CD4-positive, alpha-beta T cell treated with Interleukin-12 subunit alpha and Interleukin-12 subunit beta, for 1 hour (primary cell): Measurements from ENCODE around the gene KPNB1.

Experiments
- DNase-seq: peaks from one replicate; pipeline ENCODE4 v3.0.0-alpha.2; 2020

The KPNB1 gene

GRCh38 chr17:47698749-47699535 lies 49.2 kb downstream of the KPNB1 start:
- peak; percentile 83 for DNase-seq

GRCh38 chr17:47699536-47699840 lies 49.8 kb downstream of the KPNB1 start:
- no peak for DNase-seq

GRCh38 chr17:47700471-47701449 lies 51.0 kb downstream of the KPNB1 start:
- no peak for DNase-seq

GRCh38 chr17:47701608-47702007 lies 51.9 kb downstream of the KPNB1 start:
- no peak for DNase-seq

DNA sequence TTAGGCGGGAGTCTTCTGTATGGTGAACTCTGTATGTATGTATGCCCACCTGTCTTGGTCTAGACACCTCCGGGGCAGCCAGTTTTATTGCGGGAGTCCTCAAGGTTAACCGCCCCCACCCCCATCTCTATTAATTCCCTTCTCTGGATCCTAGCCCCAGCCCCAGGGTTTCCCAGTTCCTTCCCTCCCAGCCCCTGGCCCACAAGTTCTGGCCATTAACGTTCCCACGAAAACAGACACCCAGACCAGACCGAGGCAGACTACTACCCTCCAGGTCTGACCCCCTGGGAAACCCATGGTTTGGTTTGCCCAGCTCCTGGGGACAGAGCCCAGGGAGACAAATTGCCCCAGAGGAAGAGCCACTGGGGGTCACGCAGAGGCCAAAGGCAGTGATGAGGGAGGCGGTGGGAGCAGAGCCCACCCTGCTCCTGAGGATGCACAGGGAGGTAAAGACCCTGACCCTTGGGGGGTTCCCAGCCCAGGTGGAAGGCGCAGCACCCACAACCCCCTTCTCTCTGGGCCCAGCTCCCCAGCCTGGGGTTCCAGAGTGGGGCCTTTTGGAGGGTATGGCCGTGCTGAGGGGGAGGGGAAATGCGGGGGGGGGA lies 52.8 kb downstream of the KPNB1 start:
- no peak for DNase-seq

DNA sequence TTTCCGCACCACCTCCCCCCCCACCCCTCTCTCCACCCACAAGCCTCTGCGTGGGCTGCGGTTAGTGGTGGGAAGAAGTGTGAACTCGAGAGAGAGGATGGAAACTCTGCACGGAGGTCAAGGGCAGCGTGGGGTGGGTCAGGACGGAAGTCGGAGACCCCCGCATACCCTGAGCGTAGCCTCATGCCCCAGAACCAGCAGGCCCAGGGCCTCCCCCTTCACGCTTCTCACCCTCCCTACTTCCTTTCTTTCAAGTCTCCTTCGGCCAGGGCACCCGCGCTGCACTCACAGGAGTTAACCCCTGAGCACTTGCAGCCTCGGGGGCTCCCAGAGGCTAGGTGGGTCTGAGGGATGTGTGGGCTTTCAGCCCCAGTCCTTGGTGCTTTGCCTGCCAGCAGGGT lies 53.5 kb downstream of the KPNB1 start:
- DNase-seq: peak; percentile 54

DNA sequence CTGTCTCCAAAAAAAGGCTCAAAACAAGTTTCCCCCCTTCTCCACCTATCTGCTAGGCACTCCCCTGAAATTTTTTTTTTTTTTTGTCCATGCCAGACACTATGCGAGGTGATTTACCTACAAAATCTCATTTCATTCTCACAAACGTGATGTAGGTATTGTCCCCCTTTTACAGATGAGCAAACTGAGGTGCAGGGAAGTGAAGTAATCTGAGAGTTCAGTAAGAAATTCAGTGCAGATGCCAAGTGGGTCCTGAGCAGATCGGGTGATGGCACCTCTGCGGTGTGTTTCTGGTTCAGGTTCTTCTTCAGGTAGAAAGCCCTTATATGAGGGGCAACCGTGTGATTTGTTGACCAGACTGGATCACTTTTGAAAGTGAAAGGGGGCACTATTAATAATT lies 54.0 kb downstream of the KPNB1 start:
- DNase-seq: no peak

DNA sequence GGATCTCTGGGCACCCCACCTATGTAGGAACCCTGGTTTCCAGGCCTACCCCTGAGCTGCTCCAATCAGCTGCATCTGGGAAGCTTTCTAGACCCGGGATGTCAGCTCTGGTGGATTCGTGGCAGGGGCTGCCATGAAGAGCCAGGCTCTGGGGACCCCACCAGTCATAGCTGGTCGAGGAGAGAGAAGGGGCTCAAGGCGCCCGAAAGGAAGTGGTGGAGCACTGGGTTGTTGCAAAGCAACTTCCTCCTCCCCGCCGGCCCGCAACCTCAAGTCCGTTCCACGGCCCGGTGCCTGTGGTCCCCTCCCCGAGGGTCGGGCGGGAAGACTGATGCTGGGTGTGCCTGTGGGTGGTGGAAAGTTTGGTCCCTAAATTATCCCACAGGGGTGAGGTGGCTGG lies 54.4 kb downstream of the KPNB1 start:
- DNase-seq: no peak

GRCh38 chr17:47704736-47705135 lies 55.0 kb downstream of the KPNB1 start:
- DNase-seq: no peak

DNA sequence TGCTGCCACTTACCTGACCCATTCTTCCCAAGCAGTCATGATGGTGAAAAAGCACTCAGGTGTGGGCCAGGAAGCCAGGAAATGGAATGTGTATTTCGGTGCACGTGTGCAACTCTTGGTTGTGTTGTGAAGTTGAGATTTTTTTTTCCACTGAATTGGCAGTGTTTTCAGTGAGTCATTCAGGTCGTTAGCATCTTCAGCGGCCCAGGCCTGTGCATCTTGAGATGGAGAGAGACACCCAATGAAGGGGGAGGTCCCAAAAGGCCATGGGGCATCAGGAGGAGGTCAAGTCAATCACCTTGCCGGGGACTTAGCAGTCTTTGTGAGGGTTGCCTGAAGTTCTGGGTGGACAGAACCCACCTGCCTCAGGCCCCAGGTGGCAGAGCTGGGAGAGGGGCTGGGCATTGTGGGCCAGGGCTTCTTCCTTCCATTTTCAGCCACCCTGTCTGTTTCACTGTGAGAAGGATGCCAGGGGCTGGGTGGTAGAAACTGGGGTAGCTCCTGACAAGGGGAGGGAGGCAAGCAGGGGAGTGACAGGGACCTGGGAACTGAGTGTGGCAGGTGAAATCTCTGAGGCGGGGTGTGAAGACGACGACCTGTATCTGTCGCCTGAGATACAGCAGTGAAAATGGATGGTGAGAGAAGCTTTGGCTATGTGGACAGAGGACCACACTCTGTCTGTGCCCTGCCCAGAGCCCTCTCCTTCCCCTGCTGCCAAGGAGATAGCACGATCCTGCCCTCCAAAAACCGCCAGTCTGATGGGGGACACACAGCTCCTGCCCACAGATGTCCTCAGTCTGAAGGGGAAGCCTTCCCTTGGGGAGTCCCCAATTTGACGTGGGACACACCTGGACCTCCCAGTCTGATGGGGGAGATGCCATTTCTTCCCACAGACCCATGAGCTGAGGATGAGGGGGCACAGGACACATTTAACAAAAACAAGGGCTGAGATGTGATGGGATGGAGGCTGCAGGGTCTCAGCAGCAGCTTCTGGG lies 56.1 kb downstream of the KPNB1 start:
- DNase-seq: no peak

DNA sequence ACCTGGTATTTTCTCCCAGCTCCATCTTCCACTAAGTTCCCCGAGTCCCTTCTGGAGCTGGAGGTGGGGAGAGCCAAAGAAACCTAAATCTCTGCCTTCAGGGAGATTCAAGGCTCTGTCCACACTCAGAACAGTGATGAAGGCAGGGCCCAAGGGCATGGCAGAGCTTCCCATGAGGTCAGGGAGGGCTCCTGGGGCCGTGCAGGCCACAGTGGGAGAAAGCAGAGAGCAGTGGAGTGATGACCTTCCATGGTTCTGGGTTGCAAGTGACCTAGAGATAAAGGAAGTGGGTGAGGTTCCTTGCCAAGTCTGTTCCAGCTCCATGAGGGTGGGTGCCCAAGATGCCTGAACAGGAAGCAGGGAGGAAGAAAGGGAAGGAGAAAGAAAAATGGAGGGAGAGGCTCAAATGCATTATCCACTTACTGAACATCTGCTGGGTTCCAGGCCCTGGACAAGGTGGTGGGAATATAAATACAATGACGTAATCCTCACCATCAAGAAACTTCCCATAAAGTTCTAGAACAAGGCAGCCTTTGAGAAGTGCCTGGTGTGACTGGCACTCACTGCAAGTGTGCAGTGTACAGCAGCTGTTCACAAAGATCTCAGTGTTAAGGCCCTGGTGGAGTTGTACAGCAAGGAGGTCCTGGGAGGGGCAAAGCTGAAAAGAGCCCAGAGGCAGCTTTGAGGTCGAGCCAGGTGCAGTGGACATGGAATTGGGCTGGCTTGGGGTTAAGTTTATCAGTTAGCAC lies 57.5 kb downstream of the KPNB1 start:
- DNase-seq: no peak

DNA sequence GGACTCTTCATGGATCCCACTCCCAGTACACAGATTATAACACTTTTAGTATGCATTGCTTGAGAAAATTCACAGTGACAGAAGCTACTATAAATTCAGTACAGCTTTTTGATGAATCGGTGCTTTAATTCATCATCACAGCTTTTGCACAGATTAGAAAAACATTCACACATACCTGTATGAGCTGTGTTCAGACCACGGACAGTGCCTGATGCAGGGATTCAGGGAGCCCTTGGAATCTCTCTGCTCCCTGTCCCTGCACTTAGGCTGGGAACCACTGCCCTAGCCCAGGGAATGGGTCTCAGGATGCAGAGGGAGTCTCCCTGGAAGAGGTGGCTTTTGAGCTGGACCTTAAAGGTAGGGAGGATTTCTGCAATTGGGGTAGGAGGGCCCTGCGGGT lies 58.2 kb downstream of the KPNB1 start:
- DNase-seq: no peak

GRCh38 chr17:47708312-47708863 lies 58.7 kb downstream of the KPNB1 start:
- no peak for DNase-seq

GRCh38 chr17:47708864-47709541 lies 59.3 kb downstream of the KPNB1 start:
- no peak for DNase-seq

- no peak for DNase-seq
These were observed 59.9 kb downstream of the KPNB1 start for GRCh38 chr17:47709594-47709993.

GRCh38 chr17:47711366-47712099 lies 61.8 kb downstream of the KPNB1 start:
- no peak for DNase-seq

DNA sequence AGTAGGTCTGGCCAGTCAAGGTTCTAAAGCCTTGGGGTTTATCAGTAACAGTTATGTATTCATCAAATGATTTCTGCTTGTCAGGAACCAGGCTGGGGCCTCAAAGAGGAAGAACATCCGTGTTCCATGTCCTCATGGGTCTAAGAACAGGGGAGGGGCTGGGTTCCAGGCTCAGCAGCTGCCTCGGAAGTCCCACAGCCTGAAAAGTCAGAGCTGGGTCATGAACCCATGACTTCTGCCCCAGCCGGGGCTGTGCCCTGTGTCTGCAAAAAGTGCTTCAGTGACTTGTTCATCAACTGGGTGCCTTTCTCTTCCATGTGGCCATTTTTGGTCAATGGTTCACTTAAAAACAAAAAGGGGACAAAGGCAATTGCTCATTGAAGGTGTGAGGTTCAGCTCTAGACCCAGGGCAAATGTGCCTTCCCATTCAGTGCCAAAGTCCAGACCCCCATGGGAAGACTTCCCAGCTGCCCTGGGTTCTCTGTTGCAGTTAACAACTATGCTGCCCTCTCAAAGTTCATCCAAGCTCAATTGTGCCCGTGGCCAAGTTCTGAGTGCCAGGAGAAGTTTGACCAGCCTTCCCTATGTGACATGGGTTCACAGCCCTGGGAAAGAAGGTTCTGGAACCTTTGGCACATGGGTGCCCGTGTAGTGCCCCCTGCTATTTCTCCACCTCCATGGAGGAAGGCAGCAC lies 62.8 kb downstream of the KPNB1 start:
- no peak for DNase-seq

DNA sequence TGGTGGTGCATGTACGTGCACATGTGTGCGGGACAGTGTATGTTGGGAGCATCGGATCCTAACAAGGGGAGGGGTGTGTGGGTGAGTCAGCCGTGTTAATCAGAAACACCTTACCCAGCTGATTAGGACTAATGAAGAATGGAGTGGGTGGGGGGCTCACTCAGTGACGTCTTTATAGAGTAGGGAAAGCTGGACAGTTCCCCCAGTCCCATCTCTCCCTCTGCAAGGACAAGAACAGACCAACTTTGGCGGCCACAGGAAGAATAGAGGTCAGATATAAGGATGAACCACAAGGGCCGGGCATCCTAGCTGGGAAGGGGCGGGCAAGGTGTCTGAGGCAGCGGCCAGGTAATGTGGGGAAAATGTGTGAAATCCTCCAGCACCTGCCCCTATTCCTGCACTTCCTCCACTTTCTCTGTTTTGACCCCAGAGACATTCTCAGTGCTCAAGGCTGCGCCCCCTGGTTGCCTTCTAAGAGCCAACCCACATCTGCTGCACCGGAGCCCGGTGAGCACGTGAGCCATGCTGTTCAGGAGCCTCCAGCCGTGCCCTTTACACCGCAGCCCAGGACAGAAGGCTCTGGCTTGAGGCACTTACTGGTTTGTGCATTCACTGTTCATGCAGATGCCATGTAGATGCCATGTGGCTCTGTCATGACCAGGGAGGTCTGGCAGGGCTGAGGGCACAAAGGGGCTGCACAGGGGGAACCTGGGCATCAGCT lies 64.4 kb downstream of the KPNB1 start:
- no peak for DNase-seq
